Thyroid gland (tissue), 4 donors: ENCODE data around the gene DSG2. TPM values are rescaled to one million over a fixed set of nuclear protein-coding genes. Genes with fewer than 3 reads are reported as not detected.
"Not testable (repeated sequence)": the region's sequence is repeated elsewhere in the genome, so short reads cannot be mapped to it uniquely, and the experiment has no call there.

Source experiments
- DNase-seq, 2 donors: peaks; one replicate each; pipeline ENCODE4 v3.0.0-alpha.2; 2019
- H3K27ac ChIP-seq, 3 donors: fragments of 200-600 bp; sonication (generic); 1 replicate in 2 of 3; 2 replicates in 1 of 3; pipeline ENCODE4 v1.5.1; 2016 to 2019; ENCODE audit warnings: mild to moderate bottlenecking in 1 of 3, moderate library complexity in 1 of 3
- H3K27me3 ChIP-seq: fragments of 200-600 bp; sonication (generic); one replicate; pipeline ENCODE4 v1.5.1; 2019
- H3K36me3 ChIP-seq, 2 donors: fragments of 200-600 bp; sonication (generic); one replicate each; pipeline ENCODE4 v1.5.1; 2016 to 2019
- H3K4me1 ChIP-seq, 2 donors: fragments of 200-600 bp; sonication (generic); one replicate each; pipeline ENCODE4 v1.5.1; 2017 to 2019
- H3K4me3 ChIP-seq, 3 donors: fragments of 200-600 bp; sonication (generic); replicated peaks in 1 of 3; 1 replicate in 2 of 3; 2 replicates in 1 of 3; pipeline ENCODE4 v1.5.1; 2016; ENCODE audit warnings: mild to moderate bottlenecking in 1 of 3
- H3K9me3 ChIP-seq: fragments of 200-600 bp; sonication (generic); one replicate; pipeline ENCODE4 v1.5.1; 2017
- POLR2A ChIP-seq, 2 donors: fragments of 450-650 bp; IDR thresholded peaks; one replicate each; pipeline ENCODE4 v1.6.1; 2017; ENCODE audit warnings: antibody characterized with exemption in 2 of 2, mild to moderate bottlenecking in 2 of 2, moderate library complexity in 1 of 2
- WGBS, 2 donors: methylation state at CpG; one replicate each; pipeline ENCODE4 v1.1.5; 2017; 5-methylcytosine and 5-hydroxymethylcytosine counted together
- intact Hi-C: fragments of 100-400 bp; cut with DNase I; formaldehyde crosslinking; loops from one replicate; pipeline ENCODE4 v1.15.1; 2023
- total RNA-seq, 4 donors: library from RNA; depleted of rRNA; stranded (reverse); fragments of >200 nt; gene quantifications; one replicate each; pipeline ENCODE4 v1.2.3, GENCODE V29; 2016
- TF ChIP-seq, protein P1 (sequence below), 6 experiments: fragments of 200-600 bp in 3 of 6; fragments of 450-650 bp in 3 of 6; sonication (generic) in 3 of 6; IDR thresholded peaks; one replicate each; pipeline ENCODE4 v1.5.1; 2016 to 2019; ENCODE audit warnings: antibody characterized with exemption in 6 of 6, mild to moderate bottlenecking in 2 of 6, inconsistent platforms in 1 of 6, moderate library complexity in 1 of 6

Gene DSG2
- total RNA-seq, 4 donors from 2014 or later: 47.7 to 66.0 (median 56.4) TPM

DNA sequence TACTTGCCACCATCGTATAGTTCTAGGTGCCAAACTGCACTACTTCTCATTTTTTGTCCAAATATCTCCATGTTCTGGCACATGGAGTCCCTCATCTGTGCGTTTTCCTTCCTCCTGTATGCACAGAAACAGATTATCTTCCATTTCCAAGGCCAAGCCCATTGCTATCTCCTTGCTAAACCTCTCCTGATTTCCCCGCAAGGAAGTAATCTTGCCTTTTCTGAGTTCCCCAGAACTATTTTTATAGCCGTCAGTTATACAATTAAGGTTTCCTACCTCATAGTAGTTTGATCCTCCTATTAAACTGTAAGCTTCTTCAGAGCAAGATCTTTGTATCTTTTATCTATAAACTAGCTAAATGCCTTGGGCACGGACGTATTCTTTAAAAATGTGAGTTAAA is 7.2 kb downstream of the DSG2 start:
- no peak for TF ChIP-seq POLR2A (IDR thresholded peaks at IDR 0.05)
- TF ChIP-seq, protein P1, sequence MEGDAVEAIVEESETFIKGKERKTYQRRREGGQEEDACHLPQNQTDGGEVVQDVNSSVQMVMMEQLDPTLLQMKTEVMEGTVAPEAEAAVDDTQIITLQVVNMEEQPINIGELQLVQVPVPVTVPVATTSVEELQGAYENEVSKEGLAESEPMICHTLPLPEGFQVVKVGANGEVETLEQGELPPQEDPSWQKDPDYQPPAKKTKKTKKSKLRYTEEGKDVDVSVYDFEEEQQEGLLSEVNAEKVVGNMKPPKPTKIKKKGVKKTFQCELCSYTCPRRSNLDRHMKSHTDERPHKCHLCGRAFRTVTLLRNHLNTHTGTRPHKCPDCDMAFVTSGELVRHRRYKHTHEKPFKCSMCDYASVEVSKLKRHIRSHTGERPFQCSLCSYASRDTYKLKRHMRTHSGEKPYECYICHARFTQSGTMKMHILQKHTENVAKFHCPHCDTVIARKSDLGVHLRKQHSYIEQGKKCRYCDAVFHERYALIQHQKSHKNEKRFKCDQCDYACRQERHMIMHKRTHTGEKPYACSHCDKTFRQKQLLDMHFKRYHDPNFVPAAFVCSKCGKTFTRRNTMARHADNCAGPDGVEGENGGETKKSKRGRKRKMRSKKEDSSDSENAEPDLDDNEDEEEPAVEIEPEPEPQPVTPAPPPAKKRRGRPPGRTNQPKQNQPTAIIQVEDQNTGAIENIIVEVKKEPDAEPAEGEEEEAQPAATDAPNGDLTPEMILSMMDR (IDR thresholded peaks at IDR 0.05): no peak
- Histone ChIP-seq H3K9me3 (no peaks in the 10 kb centered on the region), H3K36me3 (no peaks in the 10 kb centered on the region), H3K27ac (no peak overlapping the region), H3K4me1 (peaks cover under 1 to 6% of the 10 kb centered on the region in 2 donors), H3K4me3 (no peak overlapping the region), H3K27me3 (no peaks in the 10 kb centered on the region)
- intact Hi-C loops: no loop called here
- WGBS, 2 donors: 84 to 90% methylated on average over 6 of the region's 6 CpGs
- no peak for DNase-seq

- Histone ChIP-seq H3K27ac (no peak overlapping the region), H3K36me3 (no peaks in the 10 kb centered on the region), H3K27me3 (no peaks in the 10 kb centered on the region), H3K4me3 (no peak overlapping the region), H3K4me1 (peaks cover 6 to 11% of the 10 kb centered on the region in 2 donors), H3K9me3 (no peaks in the 10 kb centered on the region)
- WGBS, 2 donors: 76 to 77% methylated on average over 5 of the region's 5 CpGs
- DNase-seq: no peak
- no peak for TF ChIP-seq POLR2A (IDR thresholded peaks at IDR 0.05)
- TF ChIP-seq, protein P1 (IDR thresholded peaks at IDR 0.05): peak in 3 of 6 experiments; percentile 14 to 37 (median 34)
- intact Hi-C loops: no loop called here
Observed at GRCh38 chr18:31506024-31506742, 8.2 kb downstream of the DSG2 start.

- DNase-seq, H3K36me3 ChIP-seq, H3K4me3 ChIP-seq, intact Hi-C loops, H3K27ac ChIP-seq, H3K9me3 ChIP-seq, H3K27me3 ChIP-seq: not testable (repeated sequence)
- H3K4me1 ChIP-seq: peaks cover 6 to 12% of the 10 kb centered on the region in 2 donors
- WGBS, 2 donors: 95 to 97% methylated on average over 2 of the region's 2 CpGs
Observed at GRCh38 chr18:31507124-31507523, 9.1 kb downstream of the DSG2 start.

- WGBS, 2 donors: 45 to 76% methylated on average over 1 of the region's 1 CpG
- intact Hi-C loops: no loop called here
- Histone ChIP-seq H3K4me1 (peaks cover 6 to 12% of the 10 kb centered on the region in 2 donors), H3K9me3 (no peaks in the 10 kb centered on the region), H3K27me3 (no peaks in the 10 kb centered on the region), H3K36me3 (no peaks in the 10 kb centered on the region), H3K4me3 (no peak overlapping the region), H3K27ac (no peak overlapping the region)
- no peak for DNase-seq
- TF ChIP-seq, protein P1 (IDR thresholded peaks at IDR 0.05): no peak
- TF ChIP-seq POLR2A (IDR thresholded peaks at IDR 0.05): no peak
Observed at GRCh38 chr18:31508781-31509180, 10.8 kb downstream of the DSG2 start.

GRCh38 chr18:31509571-31509970 is 11.6 kb downstream of the DSG2 start:
- intact Hi-C loops: no loop called here
- Histone ChIP-seq H3K27ac (no peak overlapping the region), H3K4me3 (no peak overlapping the region), H3K9me3 (no peaks in the 10 kb centered on the region), H3K36me3 (no peaks in the 10 kb centered on the region), H3K4me1 (peaks cover 6 to 12% of the 10 kb centered on the region in 2 donors), H3K27me3 (no peaks in the 10 kb centered on the region)
- DNase-seq: no peak
- WGBS, 2 donors: 69 to 76% methylated on average over 3 of the region's 3 CpGs
- TF ChIP-seq, protein P1 (IDR thresholded peaks at IDR 0.05): no peak
- no peak for TF ChIP-seq POLR2A (IDR thresholded peaks at IDR 0.05)
